Activated naive CD4-positive, alpha-beta T cell treated with Interleukin-2 at 50 U/mL for 16 hours (primary cell): ENCODE measurements around the gene FAIM2.

Source experiments
- DNase-seq: peaks from one replicate; pipeline ENCODE4 v3.0.0-alpha.2; 2020

Gene FAIM2

DNA sequence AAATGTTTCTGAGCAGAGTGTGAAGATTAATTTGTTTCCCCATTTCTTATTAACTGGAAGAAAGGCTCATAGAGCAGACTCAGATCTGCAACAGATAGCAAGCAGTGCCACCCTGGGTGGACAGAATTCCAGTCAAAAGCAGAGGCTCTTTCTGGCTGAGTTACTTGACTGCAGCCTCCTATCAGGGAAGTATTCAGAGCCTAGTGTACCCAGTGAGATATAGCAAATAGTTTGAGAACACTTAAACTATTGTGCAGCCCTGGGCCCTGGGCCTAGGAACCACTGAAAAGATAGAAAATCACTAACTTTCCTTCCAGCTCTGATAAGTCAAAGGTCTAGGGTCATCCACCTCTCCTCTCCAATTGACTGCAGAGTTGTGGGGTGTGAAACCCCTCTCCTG is 35.6 kb upstream of the FAIM2 start:
- no peak for DNase-seq

DNA sequence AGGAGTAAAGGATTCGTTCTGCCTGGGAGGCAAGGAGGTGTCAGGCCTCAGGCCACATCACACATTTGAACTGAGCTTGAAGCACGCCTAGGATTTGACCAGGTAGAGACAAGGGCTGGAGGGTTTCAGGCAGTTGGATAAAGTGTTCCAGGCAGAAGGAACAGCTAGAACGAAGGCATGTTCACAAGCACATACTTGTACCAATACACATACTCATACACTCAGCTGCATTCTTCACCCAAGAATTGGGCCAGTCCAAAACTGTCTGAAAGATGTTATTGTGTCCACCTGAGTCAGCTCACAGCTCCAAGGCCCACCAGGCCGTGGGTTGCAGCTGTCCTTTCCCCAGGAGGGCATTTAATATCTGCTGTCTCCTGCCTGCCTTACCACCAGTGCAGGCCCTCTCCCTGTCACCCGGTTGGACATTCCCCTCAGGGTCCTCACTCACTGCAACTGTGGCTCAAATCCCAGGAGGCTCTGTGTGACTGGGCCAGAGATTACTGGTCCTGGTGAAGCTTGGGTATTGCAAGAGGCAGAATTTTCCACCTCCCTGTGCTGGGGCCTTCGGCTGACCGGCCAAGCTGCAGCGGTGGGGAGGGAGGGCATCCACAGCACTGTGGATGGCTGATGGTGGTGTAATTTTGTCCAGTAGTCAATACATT is 34.1 kb upstream of the FAIM2 start:
- DNase-seq, result no peak

DNA sequence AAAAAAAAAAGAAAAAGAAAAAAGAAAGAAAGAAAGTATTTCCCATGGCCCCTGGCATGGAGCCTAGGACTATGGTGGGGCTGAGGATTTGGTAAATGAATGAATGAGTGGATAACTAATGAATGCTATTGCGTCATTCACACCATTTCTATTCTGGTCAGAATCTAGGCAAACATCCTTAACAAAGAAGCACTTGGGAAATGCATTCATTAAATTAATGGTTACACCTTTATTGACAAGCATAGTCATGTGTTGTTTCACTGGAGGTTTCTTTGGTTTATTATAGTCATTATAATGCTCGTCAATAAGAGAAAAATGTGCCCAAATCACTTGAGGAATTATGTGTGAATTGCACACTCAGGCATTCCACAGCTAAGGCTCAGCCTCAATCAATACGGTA is 33.2 kb upstream of the FAIM2 start:
- no peak for DNase-seq

DNA sequence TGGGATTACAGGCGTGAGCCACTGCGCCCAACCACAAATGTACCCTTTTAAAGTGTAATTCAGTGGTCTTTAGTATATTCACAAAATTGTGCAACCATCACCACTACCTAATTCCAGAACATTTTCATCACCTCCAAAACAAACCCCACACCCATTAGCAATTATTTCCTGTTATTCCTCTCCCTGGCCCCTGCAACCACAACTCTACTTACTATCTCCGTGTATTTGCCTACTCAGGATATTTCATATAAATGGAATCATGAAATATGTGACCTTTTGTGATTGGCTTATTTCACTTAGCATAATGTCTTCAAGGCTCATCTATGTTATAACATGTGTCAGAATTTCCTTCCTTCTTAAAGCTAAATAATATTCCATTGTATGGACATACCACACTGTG is 30.8 kb upstream of the FAIM2 start:
- DNase-seq, result no peak

DNA sequence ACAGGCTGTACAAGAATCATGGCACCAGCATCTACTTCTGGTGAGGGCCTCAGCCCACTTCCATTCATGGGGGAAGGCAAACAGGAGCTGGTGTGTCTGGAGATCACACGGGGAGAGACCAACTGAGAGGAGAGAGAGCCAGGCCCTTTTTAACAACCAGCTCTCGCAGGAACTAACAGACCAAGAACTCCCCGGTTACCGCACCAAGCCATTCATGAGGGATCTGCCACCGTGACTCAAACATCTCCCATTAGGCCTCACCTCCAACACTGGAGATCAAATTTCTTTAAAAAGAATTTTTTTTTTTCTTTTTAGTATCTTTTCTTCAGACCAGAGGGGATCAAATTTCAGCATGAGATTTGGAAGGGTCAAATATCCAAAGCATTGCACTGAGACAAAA is 30.1 kb upstream of the FAIM2 start:
- DNase-seq, result no peak

DNA sequence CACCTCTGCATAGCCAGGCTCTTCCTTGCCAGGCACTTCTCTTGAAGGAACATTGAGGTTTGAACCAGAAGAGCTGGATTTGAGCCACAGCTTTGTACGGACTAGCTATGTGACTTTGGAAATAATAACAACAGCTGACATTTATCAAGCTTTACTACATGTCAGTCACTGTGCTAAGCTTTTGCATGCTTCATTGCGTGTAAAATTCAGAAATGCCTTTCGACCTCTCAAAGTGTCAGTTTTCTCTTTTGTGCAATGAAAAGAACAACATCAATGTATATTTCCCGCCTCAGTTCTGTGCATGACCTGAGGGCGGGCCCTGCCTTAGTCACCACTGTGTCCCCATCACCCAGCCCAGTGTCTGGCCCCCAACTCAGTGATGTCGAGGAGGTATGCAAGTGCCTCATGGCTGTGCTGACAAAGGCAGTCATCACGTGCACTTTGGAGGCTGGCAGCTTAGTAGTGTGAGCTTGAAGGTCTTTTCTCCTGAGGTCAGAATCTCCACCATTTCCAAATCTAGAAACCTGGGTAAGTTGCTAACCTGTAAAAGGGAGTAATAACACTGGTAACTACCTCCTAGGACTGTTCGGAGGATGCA is 28.9 kb upstream of the FAIM2 start:
- DNase-seq, result no peak

DNA sequence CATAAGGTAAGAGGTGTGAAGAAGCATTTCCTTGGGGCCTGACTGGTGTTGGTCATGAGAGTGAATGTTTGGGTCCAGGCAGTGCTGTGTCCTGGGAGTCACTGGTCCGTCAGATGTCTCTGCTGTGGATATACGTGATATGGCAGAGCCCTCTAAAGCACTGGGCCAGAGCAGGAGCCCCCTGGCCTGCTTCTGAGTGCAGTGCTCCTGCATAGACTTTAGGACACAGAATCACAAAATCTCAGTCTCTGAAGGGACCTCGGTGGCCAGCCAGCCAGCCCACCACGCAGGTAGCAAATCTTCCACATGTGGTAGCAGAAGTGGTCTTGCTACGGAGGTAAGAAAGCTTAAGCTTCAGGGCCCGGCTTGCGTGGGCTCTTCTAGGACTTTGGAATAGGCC is 28.3 kb upstream of the FAIM2 start:
- no peak for DNase-seq

DNA sequence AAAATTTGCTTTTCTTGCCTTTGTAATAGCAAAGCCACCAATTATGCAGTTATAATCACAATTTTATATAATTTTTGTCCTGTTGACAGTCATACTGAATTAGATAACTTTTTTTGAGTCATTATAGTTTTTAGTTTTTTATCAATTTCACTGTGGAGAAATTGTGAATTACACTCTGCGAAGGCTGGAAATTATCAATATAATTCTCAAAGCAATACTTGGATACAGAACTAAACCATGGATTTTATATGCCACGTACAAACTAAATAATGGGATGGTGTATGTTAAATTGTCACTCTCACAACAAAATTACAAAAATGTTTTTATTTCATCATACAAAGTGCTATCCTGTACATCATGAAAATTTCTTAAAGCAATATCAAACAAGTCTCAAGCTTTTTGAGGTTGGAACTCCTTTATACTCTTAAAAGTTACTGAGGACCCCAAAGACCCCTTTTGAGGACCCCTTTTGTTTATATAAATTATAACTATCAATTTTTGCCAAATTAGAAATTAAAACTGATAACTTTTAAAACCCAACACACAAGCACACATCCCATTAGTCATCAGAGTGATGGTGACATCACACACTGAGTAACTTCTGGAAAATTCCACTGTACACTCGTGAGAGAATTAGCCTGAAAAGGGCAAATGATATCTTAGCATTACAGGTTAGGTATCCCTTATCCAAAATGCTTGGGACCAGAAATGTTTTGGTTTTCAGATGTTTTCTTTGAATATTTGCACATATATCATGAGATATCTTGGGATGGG is 27.0 kb upstream of the FAIM2 start:
- DNase-seq, result no peak

DNA sequence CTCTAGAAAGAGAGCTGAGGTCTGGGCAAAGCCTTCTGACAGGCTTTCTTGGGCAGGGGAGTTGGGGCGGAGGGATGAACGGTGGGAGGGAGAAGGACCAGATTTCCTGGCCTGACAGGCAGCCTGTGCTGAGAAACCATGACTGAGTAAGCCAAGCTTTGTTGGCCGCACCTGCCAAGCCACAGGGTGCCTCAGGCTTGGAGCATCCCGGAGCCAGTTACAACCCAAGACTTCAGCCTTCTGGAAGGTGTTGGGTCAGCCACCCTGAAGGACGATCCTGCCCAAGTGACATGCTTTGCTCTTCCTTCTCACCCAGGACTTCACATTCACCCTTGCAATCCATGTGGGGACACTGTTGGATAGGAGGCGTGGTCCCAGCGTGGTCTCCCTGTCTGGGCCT is 25.9 kb upstream of the FAIM2 start:
- DNase-seq, result no peak

DNA sequence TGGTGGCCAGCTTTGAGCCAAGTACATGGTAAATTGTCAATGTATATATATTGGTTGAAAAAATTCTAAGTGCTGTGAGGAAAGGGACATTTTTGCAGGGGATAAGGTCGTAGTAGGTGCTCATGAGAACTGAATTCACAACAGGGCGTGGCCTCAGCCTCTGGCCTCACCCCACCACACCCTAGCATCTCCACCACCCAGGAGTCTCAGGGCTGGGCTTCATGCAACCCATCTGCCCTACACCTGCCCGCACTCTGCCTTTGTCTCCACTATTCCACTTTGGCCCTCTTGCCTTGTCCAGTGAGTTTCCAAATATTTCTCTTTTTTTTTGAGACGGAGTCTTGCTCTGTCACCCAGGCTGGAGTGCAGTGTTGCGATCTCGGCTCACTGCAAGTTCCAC is 24.8 kb upstream of the FAIM2 start:
- DNase-seq, result no peak

DNA sequence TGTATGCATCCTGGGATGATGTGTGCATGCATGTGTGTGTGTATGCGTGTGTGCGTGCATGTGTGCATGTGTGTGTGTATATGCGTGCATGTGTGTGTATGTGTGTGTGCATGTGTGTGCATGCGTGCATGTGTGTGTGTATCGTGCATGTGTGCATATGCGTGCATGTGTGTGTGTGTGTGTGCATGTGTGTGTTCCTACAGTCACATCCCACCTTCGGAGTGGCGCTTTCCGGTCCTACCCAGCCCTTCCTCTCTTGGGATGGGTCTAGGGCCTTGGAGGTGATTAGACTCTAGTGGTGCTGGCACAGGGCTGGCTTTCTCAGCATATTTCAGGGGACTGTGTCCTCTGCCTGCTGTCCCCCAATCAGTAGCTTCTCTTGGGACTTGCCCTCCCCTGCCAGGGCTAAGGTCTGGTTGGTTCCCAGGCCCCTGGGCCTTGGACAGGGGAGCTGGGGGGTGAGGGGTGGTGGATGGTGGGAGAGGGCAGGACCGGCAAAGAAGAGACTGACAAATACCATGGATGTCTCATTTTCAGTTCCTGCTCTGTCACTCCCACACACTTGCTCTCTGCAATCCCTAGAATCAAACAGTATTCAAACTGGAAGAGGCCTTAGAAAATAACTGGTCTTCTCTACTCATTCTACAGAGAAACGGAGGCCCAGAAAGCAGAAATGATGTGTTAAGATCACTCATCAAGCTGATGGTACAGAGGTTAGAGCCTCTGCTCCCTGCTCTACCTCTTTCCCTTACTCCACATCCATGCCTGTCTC is 21.9 kb upstream of the FAIM2 start:
- DNase-seq, result no peak

DNA sequence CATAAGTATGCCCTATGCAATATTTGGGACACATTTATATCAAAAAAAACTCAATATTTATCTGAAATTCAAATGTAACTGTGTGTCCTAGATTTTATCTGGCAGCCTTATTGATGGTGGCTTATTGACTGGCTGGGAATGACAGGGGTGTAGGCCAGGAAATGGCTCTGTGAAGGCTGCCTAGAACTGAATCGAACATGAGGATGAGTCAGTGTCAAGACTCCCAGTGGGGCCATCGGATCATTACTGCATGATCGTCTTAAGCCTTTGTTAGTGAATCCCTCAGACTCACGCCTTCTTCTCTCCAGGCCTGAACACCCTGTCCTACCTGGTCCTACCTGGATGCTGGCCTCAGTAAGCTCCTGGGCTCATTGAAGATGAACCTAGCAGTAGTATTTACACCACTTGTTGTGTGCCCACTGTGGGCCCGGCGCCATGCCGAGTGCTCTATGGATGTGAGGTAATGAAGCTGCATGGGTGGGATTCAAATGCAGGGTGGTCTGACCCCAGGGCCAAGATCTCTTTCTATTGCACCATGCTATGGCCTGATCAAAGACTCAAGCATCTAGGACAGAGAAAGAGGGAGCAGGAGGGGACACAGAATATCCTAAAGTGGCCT is 21.0 kb upstream of the FAIM2 start:
- no peak for DNase-seq

DNA sequence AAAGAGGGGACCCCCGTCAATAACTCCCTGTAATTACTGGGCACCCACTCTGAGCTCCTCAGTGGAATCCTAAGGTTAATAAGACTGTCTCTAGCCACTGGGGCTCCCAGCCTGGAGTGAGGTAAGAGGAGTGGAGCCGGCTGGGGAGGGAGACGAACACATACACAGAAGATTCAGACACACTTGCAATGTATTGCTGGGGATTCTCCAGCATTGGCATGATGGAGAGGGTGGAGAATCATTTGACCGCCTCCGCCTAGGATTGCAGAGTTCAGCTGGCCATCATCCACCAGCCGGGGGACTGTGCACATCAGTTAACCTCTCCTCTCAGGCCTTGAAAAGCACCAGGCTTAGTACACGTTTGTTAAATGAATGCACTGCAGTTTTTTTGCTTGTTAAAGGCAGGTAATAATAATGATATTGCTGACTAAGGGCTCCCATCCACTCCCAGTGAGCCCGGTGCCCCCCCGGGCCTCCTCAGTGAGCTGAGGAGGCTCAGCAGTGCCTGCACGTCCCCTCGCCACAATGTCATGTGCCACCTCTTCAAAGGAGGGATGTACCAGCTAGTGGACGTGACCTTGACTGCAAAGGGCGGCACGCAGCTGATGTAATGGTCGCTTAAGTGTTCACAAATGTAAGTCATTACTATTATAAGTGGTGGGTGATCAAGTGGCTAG is 20.3 kb upstream of the FAIM2 start:
- DNase-seq, result no peak

DNA sequence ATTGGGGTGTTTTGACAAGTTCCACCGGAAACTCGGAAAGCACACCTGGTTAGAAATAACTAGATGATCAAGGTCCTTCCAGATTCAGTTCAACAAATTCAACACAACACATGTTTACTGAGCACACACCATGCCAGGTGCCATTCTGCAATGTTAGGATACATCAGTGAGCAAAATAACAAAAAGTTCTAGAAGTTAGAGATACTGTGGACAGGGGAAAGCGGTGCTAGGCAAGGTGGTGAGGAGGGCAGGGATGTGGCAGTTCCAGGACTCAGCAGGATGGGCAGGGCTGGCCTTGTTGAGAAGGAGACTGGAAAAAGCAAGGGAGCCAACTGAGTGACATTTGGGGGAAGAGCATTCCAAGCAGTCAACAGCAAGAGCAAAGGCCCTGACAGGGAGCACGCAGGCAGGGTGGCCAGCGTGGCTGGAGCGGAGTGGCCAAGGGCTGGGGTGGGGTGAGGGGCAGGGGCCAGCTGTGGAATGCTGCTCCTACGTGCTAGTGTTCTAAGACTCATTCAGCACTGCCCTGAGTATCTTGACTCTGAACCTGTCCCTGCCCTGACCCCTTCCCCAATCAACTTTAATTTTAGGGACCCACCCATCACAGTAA is 19.4 kb upstream of the FAIM2 start:
- DNase-seq, result no peak

DNA sequence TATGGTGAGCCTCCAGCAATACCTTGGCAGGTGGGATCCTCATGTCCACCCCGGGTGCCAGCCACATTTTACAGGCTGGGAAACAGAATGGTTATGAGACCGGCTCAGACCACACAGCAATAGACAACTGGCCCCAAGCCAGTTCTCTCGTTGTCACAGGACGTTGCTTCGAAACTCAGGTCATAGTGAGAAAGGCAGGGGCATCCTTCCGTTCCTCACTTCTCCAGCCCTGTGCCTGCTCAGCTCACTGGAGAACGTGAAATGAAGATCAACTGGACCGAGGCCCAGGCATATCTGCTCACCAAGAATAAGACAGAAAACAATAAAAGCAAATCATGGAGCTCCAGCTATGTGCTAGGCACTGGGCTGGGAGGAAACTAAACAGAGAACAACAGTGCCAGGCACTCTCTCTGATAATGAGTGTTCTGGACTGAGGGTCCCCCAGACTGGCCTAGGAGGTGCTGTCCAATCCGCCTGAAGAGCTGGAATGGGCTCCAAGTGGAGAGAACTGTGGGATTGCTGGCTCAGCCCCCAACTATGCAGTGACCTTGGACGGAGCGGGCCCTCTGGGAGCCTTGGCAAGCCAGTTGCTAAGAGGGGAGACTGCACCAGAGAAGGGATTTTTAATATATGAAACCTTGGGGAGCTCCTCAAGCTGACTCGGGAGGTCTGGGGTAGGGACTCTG is 18.8 kb upstream of the FAIM2 start:
- DNase-seq, result no peak

DNA sequence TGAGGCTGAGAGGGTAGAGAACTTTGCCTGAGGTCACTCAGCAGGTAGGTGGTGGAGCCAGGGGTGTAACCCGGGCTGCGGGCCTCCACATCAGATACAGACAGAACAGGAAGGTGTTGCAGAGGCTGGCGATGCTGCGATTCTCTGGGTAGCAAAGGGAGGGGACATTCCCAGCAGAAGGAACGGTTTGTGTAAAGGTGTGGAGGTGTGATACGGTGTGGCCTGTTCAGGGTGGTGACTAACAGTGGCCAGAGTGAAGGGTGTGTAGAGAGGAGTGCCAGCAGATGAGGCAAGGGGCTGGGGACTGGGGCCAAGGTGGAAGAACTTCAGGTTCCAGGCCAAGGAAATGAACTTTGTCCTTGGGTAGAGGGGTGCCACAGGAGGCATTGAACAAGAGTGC is 18.2 kb upstream of the FAIM2 start:
- DNase-seq, result no peak

DNA sequence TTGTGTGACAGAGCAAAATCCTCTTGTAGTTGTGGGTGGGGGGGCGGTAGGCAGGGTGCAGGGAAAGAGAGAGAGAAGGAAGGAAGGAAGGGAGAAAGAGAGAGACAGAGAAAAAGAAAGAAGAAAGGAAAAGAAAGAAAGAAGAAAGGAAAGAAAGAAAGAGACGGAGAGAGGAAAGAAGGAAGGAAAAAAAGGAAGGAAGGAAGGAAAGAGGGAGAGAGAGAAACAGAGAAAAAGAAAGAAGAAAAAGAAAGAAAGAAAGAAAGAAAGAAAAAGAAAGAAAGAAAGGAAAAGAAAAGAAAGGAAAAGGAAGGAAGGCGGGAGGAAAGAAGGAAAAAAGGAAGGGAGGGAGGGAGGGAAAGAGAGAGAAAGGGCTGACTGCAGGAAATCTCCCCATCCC is 17.6 kb upstream of the FAIM2 start:
- DNase-seq, result no peak

DNA sequence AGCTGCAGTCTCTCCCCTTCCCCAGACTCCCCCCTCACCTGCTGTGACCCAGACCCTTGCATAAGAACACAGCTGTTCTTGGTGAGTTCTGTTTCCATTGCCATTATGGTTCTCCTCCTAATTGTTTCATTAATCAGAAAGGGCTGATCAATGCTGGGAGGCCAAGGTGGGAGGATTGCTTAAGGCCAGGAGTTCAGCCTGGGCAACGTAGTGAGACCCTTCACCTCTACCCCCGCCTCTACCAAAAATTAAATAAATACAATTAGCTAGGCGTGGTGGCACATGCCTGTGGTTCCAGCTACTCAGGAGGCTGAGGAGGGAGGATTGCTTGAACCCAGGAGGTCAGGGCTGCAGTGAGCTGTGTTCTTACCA is 17.2 kb upstream of the FAIM2 start:
- no peak for DNase-seq

DNA sequence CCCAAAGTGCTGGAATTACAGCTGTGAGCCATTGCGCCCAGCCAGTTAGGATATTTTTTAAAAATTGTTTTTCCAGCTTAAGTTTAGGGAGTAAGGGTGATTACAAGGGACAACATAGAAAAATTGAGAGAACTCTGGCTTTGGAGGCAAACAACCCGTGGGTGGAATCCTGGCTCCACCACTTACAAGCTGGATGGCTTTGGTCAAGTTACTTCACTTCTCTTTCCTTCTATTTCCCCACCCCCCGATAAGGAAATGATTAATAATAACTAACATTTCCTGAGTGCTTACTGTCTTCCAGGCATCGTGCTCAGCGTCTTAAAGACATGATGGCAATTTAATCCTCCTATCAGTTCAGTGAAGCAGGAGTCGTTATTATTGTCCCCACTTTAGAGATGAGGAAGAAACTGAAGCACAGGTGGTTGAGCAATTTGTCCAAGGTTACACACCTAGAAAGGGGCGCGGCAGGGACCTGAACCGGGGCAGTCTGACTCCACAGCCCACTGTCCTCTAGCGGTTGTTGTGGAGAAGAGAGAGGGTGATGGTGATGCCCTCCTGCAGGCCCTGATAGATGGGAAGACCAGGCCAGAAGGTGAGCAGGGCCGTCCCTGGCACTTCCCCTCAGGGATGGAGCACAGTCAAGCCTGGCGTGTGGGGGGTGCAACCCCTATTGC is 16.7 kb upstream of the FAIM2 start:
- DNase-seq, result no peak

DNA sequence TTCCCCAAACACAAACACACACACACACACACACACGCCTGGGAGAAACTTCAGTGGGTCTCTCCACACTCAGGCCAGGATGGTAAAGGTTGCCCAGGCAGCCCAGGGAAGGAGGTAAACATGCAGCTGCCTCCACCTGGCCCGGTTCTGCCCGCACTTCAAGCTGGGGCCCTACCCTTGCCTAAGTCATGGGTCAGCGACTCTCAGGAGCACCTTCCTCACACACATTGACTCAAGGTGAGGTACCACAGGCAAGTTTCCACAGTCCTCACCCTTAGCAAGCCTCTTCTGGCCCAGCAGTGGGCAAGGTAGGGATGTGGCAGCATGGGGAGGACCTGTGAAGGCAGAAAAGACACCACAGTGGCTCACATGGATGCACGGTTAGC is 14.1 kb upstream of the FAIM2 start:
- DNase-seq, result no peak

DNA sequence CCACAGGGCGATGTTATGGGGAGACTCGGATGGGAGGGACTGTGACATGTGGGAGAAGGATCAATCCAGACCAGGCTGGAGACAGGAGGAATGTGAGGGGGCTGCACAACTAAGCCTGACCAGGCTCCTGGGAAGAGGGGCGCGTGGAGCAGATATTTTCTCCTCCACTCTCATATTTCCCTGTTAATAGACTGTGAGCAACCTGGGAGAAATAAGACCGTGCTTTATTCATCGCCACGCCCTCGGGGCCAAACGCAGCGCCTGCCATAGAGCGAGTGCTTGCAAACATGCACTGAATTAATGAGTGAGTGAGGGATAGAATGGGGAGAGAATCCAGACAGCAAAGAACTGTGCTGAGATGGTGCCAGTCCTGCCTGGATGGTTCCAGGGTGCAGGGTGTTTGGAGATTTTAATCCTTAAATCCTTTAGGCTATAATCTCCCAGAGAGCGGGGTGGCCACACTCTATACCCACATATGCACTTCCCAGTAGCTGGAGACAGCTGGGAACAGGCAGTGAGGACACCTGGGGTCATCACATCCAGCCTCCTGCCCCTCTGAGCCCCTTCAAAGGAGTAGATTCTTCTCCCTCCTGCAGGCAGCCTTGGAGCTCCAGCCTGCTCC is 13.6 kb upstream of the FAIM2 start:
- no peak for DNase-seq
